GM12891 (cell line): Measurements from ENCODE around the gene HLA-G.

Experiments
- POLR2A ChIP-seq: IDR thresholded peaks from 2 replicates; pipeline ENCODE4 v1.6.1; 2011; ENCODE audit warnings: low read depth, low read length, control low read depth
- POLR2AphosphoS5 ChIP-seq: IDR thresholded peaks from 2 replicates; pipeline ENCODE4 v1.6.1; 2011; ENCODE audit warnings: low read depth, low read length, control low read depth

DNA sequence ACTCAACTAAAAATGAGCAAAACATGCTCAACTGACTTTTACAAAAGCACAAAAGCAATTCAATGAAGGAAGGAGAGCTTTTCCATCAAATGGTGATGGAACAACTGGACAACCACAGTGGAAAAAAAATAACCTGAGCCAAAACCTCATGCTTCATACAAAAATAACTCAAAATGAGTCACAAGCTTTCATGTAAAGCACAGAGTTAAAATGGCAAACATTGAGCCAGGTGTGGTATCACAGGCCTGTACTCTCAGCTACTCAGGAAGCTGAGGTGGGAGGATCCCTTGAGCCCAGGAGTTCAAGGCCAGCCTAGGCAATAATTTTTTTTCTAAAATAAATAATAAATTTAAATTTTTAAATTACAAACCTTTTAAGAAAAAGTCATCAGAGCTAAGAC is 18.4 kb upstream of the HLA-G start:
- TF ChIP-seq POLR2A (no peak), POLR2AphosphoS5 (no peak)
